ENCODE data around the gene BACH2. TPM values are rescaled to one million over a fixed set of nuclear protein-coding genes. Genes with fewer than 3 reads are reported as not detected.
"Not testable (repeated sequence)": the region's sequence is repeated elsewhere in the genome, so short reads cannot be mapped to it uniquely, and the experiment has no call there.

Gene BACH2
- polyA plus RNA-seq (ENCODE audit: insufficient read depth in 1 of 5, insufficient read length in 5 of 5, low replicate concordance in 1 of 5) = 10 to 100 TPM in 1 of 5 donors, 1 to 10 TPM in 4; 6.4 to 10.0 (median 7.7) TPM
- long read RNA-seq, donor 1, full-length matches to known transcripts = 1 of 1 reads
- long read RNA-seq, donor 1, partial matches to known transcripts = 0 of 1 reads
- long read RNA-seq, donor 1, other reads (novel, unspliced or antisense) = 0 of 1 reads
- long read RNA-seq, donor 2 = 0 reads
- long read RNA-seq, donor 3 = 0 reads
- long read RNA-seq, donor 4 = 0 reads
- long read RNA-seq, donor 5, full-length matches to known transcripts = 2 of 2 reads
- long read RNA-seq, donor 5, partial matches to known transcripts = 0 of 2 reads
- long read RNA-seq, donor 5, other reads (novel, unspliced or antisense) = 0 of 2 reads
- long read RNA-seq, donor 6 = 0 reads
- long read RNA-seq, donor 7, full-length matches to known transcripts = 1 of 1 reads
- long read RNA-seq, donor 7, partial matches to known transcripts = 0 of 1 reads
- long read RNA-seq, donor 7, other reads (novel, unspliced or antisense) = 0 of 1 reads
- long read RNA-seq, donor 8 = 0 reads

- DNase-seq = peak; percentile 91 to 92
Measured at GRCh38 chr6:90296341-90297114, at the start of gene BACH2. Gene BACH2, minus strand, starts transcription at chr6:90296843. Its CDS starts 287,999 bp downstream, at chr6:90008844.

- DNase-seq = no peak
Measured at GRCh38 chr6:90343576-90343975, 46.9 kb upstream of the BACH2 start.

- no peak for DNase-seq
Measured at GRCh38 chr6:90338409-90338808, 41.8 kb upstream of the BACH2 start.

- DNase-seq = no peak
Measured at GRCh38 chr6:90336388-90336947, 39.8 kb upstream of the BACH2 start.

GRCh38 chr6:90333928-90334327 lies 37.3 kb upstream of the BACH2 start:
- DNase-seq = no peak

- DNase-seq = not testable (repeated sequence)
Measured at GRCh38 chr6:90332978-90333543, 36.4 kb upstream of the BACH2 start.

GRCh38 chr6:90329386-90330077 lies 32.9 kb upstream of the BACH2 start:
- DNase-seq = no peak

- DNase-seq = no peak
Measured at GRCh38 chr6:90328004-90328403, 31.4 kb upstream of the BACH2 start.

- DNase-seq = no peak
Measured at GRCh38 chr6:90326404-90327057, 29.9 kb upstream of the BACH2 start.

GRCh38 chr6:90323706-90324105 lies 27.1 kb upstream of the BACH2 start:
- DNase-seq = no peak

- DNase-seq = no peak
Measured at GRCh38 chr6:90322976-90323474, 26.4 kb upstream of the BACH2 start.

GRCh38 chr6:90319979-90320685 lies 23.5 kb upstream of the BACH2 start:
- DNase-seq = no peak

- DNase-seq = no peak
Measured at GRCh38 chr6:90319044-90319443, 22.4 kb upstream of the BACH2 start.

GRCh38 chr6:90315986-90316385 lies 19.3 kb upstream of the BACH2 start:
- no peak for DNase-seq

- no peak for DNase-seq
Measured at GRCh38 chr6:90315354-90315950, 18.8 kb upstream of the BACH2 start.

GRCh38 chr6:90314514-90314913 lies 17.9 kb upstream of the BACH2 start:
- no peak for DNase-seq

GRCh38 chr6:90311569-90311968 lies 14.9 kb upstream of the BACH2 start:
- DNase-seq = no peak

- DNase-seq = no peak
Measured at GRCh38 chr6:90305800-90306448, 9.3 kb upstream of the BACH2 start.

- no peak for DNase-seq
Measured at GRCh38 chr6:90304308-90304707, 7.7 kb upstream of the BACH2 start.
